HG03159 (cell line): ENCODE results near the gene TRIM33.
"Not testable (repeated sequence)": the region's sequence is repeated elsewhere in the genome, so short reads cannot be mapped to it uniquely, and the experiment has no call there.

ENCODE experiments used
- ATAC-seq: cut with Tn5 transposase; IDR thresholded peaks from one replicate; pipeline ENCODE4 v1.9.1; 2021; ENCODE audit warnings: mild to moderate bottlenecking, moderate library complexity; ENCODE audit not compliant: unreplicated experiment

Gene TRIM33

GRCh38 chr1:114428083-114428754, 82.8 kb downstream of the TRIM33 start:
- ATAC-seq: no peak

- ATAC-seq: no peak
These were observed 83.4 kb downstream of the TRIM33 start for GRCh38 chr1:114427612-114428011.

- no peak for ATAC-seq
These were observed 87.5 kb downstream of the TRIM33 start for GRCh38 chr1:114423455-114423854.

- not testable (repeated sequence) for ATAC-seq
These were observed 92.1 kb downstream of the TRIM33 start for GRCh38 chr1:114418948-114419347.

GRCh38 chr1:114397601-114398000, 113.4 kb downstream of the TRIM33 start:
- ATAC-seq: no peak

GRCh38 chr1:114395863-114396262, 115.1 kb downstream of the TRIM33 start:
- no peak for ATAC-seq

GRCh38 chr1:114390960-114391359, 120.0 kb downstream of the TRIM33 start:
- no peak for ATAC-seq

- no peak for ATAC-seq
These were observed 120.6 kb downstream of the TRIM33 start for GRCh38 chr1:114390361-114390760.

GRCh38 chr1:114388432-114389003, 122.5 kb downstream of the TRIM33 start:
- ATAC-seq: no peak

GRCh38 chr1:114387585-114387984, 123.4 kb downstream of the TRIM33 start:
- ATAC-seq: not testable (repeated sequence)

- ATAC-seq: no peak
These were observed 124.0 kb downstream of the TRIM33 start for GRCh38 chr1:114387010-114387360.

GRCh38 chr1:114386129-114387009, 124.6 kb downstream of the TRIM33 start:
- no peak for ATAC-seq

GRCh38 chr1:114384922-114385321, 126.1 kb downstream of the TRIM33 start:
- ATAC-seq: no peak

GRCh38 chr1:114379987-114380386, 131.0 kb downstream of the TRIM33 start:
- ATAC-seq: no peak

GRCh38 chr1:114379358-114379757, 131.6 kb downstream of the TRIM33 start:
- ATAC-seq: no peak

- ATAC-seq: no peak
These were observed 133.6 kb downstream of the TRIM33 start for GRCh38 chr1:114377356-114377755.

- no peak for ATAC-seq
These were observed 141.1 kb downstream of the TRIM33 start for GRCh38 chr1:114369930-114370329.

GRCh38 chr1:114369266-114369919, 141.6 kb downstream of the TRIM33 start:
- ATAC-seq: not testable (repeated sequence)

GRCh38 chr1:114368560-114369255, 142.3 kb downstream of the TRIM33 start:
- ATAC-seq: no peak

GRCh38 chr1:114367810-114368209, 143.2 kb downstream of the TRIM33 start:
- no peak for ATAC-seq

- ATAC-seq: not testable (repeated sequence)
These were observed 147.8 kb downstream of the TRIM33 start for GRCh38 chr1:114363230-114363629.
